HCT116 (cell line): ENCODE results near the gene MAP3K7CL. TPM values are rescaled to one million over a fixed set of nuclear protein-coding genes. Genes with fewer than 3 reads are reported as not detected.

Experiments used
- ATAC-seq: fragments of 200-7000 bp; cut with Tn5 transposase; 2 replicates; pipeline ENCODE4 v1.9.1; 2020; ENCODE audit warnings: mild to moderate bottlenecking, moderate library complexity
- BruUV-seq: library from RNA; stranded (reverse); fragments of 400-500 nt; replicated peaks from 2 replicates; lab custom pipeline; 2021; lab: Mats Ljungman, UMichigan
- CTCF ChIA-PET: fragments of 300-600 bp; sonication (Branson Sonifier 250); formaldehyde crosslinking; loops from one replicate; lab custom pipeline; 2021; ENCODE audit warnings: antibody characterized with exemption; lab: Charles Lee
- POLR2A ChIA-PET: fragments of 300-600, 350-600 bp; sonication (Branson Sonifier 250); formaldehyde crosslinking; loops from one replicate; lab custom pipeline; 2021; ENCODE audit warnings: antibody characterized with exemption; lab: Charles Lee
- RAD21 ChIA-PET, 2 experiments: fragments of 300-600 bp; sonication (Branson Sonifier 250); formaldehyde crosslinking; loops; one replicate each; lab custom pipeline; 2023; ENCODE audit warnings: low total read pairs in 2 of 2; ENCODE audit not compliant: uncharacterized antibody in 2 of 2, unreplicated experiment in 2 of 2, low non-redundant PET in 1 of 2; lab: Charles Lee
- DNase-seq: peaks from one replicate; pipeline ENCODE4 v3.0.0-alpha.2; 2010; ENCODE audit warnings: low read depth, low spot score
- H2AFZ ChIP-seq: fragments of 200-600 bp; shearing (Covaris generic), sonication (generic); 2 replicates; pipeline ENCODE4 v1.6.1; 2017; ENCODE audit warnings: low read depth, mixed run types, mixed read lengths, antibody characterized with exemption, low read length; ENCODE audit not compliant: poor library complexity, severe bottlenecking
- H3K27ac ChIP-seq: 2 replicates; pipeline ENCODE4 v1.5.1; 2012; ENCODE audit warnings: low read depth, low read length
- H3K27me3 ChIP-seq: fragments of 200-600 bp; sonication (generic); 2 replicates; pipeline ENCODE4 v1.6.1; 2016; ENCODE audit warnings: mixed run types, low read length, mixed read lengths; ENCODE audit not compliant: insufficient read depth
- H3K36me3 ChIP-seq, 2 experiments: fragments of 200-500 bp in 1 of 2; fragments of 200-600 bp in 1 of 2; sonication (Bioruptor generic) in 1 of 2; sonication (generic) in 1 of 2; 2 replicates each; pipeline versions ENCODE4 v1.5.1 to v1.6.1; 2014 to 2016; ENCODE audit warnings: low read length in 2 of 2, inconsistent platforms in 1 of 2, mixed read lengths in 1 of 2, mixed run types in 1 of 2; ENCODE audit not compliant: insufficient read depth in 2 of 2, control insufficient read depth in 1 of 2
- H3K4me1 ChIP-seq, 2 experiments: fragments of 200-600 bp in 1 of 2; sonication (generic) in 1 of 2; 2 replicates each; pipeline versions ENCODE4 v1.5.1 to v1.6.1; 2012 to 2017; ENCODE audit warnings: low read length in 2 of 2, inconsistent platforms in 1 of 2, mild to moderate bottlenecking in 1 of 2, mixed read lengths in 1 of 2, mixed run types in 1 of 2, moderate library complexity in 1 of 2; ENCODE audit not compliant: insufficient read depth in 2 of 2, control insufficient read depth in 1 of 2
- H3K4me2 ChIP-seq: fragments of 200-600 bp; sonication (generic); 2 replicates; pipeline ENCODE4 v1.6.1; 2017; ENCODE audit warnings: mixed run types, low read length, mixed read lengths
- H3K4me3 ChIP-seq, 2 experiments: fragments of 200-600 bp in 1 of 2; sonication (generic) in 1 of 2; replicated peaks in 1 of 2; 2 replicates each; pipeline ENCODE4 v1.5.1; 2011 to 2016; ENCODE audit warnings: low read length in 2 of 2, control low read depth in 1 of 2, low read depth in 1 of 2, mild to moderate bottlenecking in 1 of 2, mixed read lengths in 1 of 2, mixed run types in 1 of 2
- H3K79me2 ChIP-seq: fragments of 200-600 bp; sonication (generic); 2 replicates; pipeline ENCODE4 v1.6.1; 2017; ENCODE audit warnings: mild to moderate bottlenecking, mixed run types, low read length, moderate library complexity, mixed read lengths; ENCODE audit not compliant: insufficient read depth
- H3K9ac ChIP-seq: fragments of 200-600 bp; sonication (generic); 2 replicates; pipeline ENCODE4 v1.6.1; 2016; ENCODE audit warnings: low read length, mixed read lengths
- H3K9me2 ChIP-seq: fragments of 200-600 bp; sonication (generic), shearing (Covaris generic); 2 replicates; pipeline ENCODE4 v1.6.1; 2017; ENCODE audit warnings: mixed run types, mild to moderate bottlenecking, moderate library complexity; ENCODE audit not compliant: insufficient read depth
- H3K9me3 ChIP-seq, 2 experiments: fragments of 200-500 bp in 1 of 2; fragments of 200-600 bp in 1 of 2; sonication (Bioruptor generic) in 1 of 2; sonication (generic) in 1 of 2; 2 replicates each; pipeline ENCODE4 v1.6.1; 2014 to 2017; ENCODE audit warnings: low read length in 2 of 2, mixed read lengths in 2 of 2, inconsistent platforms in 1 of 2, low read depth in 1 of 2, mild to moderate bottlenecking in 1 of 2, mixed run types in 1 of 2, moderate library complexity in 1 of 2; ENCODE audit not compliant: control insufficient read depth in 1 of 2, insufficient read depth in 1 of 2
- H4K20me1 ChIP-seq: fragments of 200-600 bp; sonication (generic), shearing (Covaris generic); 2 replicates; pipeline ENCODE4 v1.6.1; 2017; ENCODE audit warnings: mixed run types, mild to moderate bottlenecking, moderate library complexity; ENCODE audit not compliant: insufficient read depth
- ATF3 ChIP-seq: IDR thresholded peaks from 2 replicates; pipeline ENCODE4 v1.6.1; 2012
- CBX3 ChIP-seq: IDR thresholded peaks from 2 replicates; pipeline ENCODE4 v1.6.1; 2012; ENCODE audit warnings: low read depth
- CEBPB ChIP-seq: IDR thresholded peaks from 2 replicates; pipeline ENCODE4 v1.6.1; 2012; ENCODE audit warnings: low read depth
- CTCF ChIP-seq, 3 experiments: fragments of 200-600 bp in 1 of 3; sonication (generic) in 1 of 3; IDR thresholded peaks in 2 of 3; conservative IDR thresholded peaks in 1 of 3; 2 replicates each; pipeline ENCODE4 v1.5.1; 2012 to 2017; ENCODE audit warnings: low read depth in 2 of 3, low read length in 2 of 3, antibody characterized with exemption in 1 of 3, borderline replicate concordance in 1 of 3, control low read depth in 1 of 3, mild to moderate bottlenecking in 1 of 3, mixed read lengths in 1 of 3, mixed run types in 1 of 3, moderate library complexity in 1 of 3; ENCODE audit not compliant: insufficient read depth in 1 of 3
- EGR1 ChIP-seq: IDR thresholded peaks from 2 replicates; pipeline ENCODE4 v1.6.1; 2012; ENCODE audit warnings: low read depth
- EZH2 ChIP-seq: fragments of 200-600 bp; sonication (generic); IDR thresholded peaks from 2 replicates; pipeline ENCODE4 v1.6.1; 2017; ENCODE audit warnings: antibody characterized with exemption, mixed run types
- EZH2phosphoT487 ChIP-seq: fragments of 200-600 bp; IDR thresholded peaks from 2 replicates; pipeline ENCODE4 v1.6.1; 2018; ENCODE audit warnings: antibody characterized with exemption, borderline replicate concordance
- JUND ChIP-seq: IDR thresholded peaks from 2 replicates; pipeline ENCODE4 v1.6.1; 2012
- MAX ChIP-seq: IDR thresholded peaks from 2 replicates; pipeline ENCODE4 v1.6.1; 2012
- POLR2AphosphoS5 ChIP-seq: IDR thresholded peaks from 2 replicates; pipeline ENCODE4 v1.6.1; 2011; ENCODE audit warnings: mild to moderate bottlenecking, low read depth, low read length, moderate library complexity
- RAD21 ChIP-seq: IDR thresholded peaks from 2 replicates; pipeline ENCODE4 v1.6.1; 2012; ENCODE audit warnings: low read depth, mild to moderate bottlenecking
- REST ChIP-seq: IDR thresholded peaks from 2 replicates; pipeline ENCODE4 v1.6.1; 2012; ENCODE audit warnings: low read depth
- SIN3A ChIP-seq: IDR thresholded peaks from 2 replicates; pipeline ENCODE4 v1.6.1; 2012; ENCODE audit warnings: low read depth
- SP1 ChIP-seq: IDR thresholded peaks from 2 replicates; pipeline ENCODE4 v1.6.1; 2012; ENCODE audit warnings: low read depth
- SRF ChIP-seq: IDR thresholded peaks from 2 replicates; pipeline ENCODE4 v1.6.1; 2012; ENCODE audit warnings: low read depth
- TCF7L2 ChIP-seq: IDR thresholded peaks from 2 replicates; pipeline ENCODE4 v1.7.0; 2011; ENCODE audit warnings: borderline replicate concordance, inconsistent platforms; ENCODE audit not compliant: insufficient read depth, insufficient read length; ENCODE audit errors: extremely low read depth
- YY1 ChIP-seq: IDR thresholded peaks from 2 replicates; pipeline ENCODE4 v1.6.1; 2011; ENCODE audit warnings: low read length, low read depth, moderate library complexity, mild to moderate bottlenecking; ENCODE audit not compliant: insufficient replicate concordance; ENCODE audit errors: extremely low read depth
- intact Hi-C: fragments of 100-400 bp; cut with micrococcal nuclease; formaldehyde crosslinking; loops from 2 replicates; pipeline ENCODE4 v1.10.0; 2022
- total RNA-seq: library from RNA; stranded (reverse); gene quantifications from one replicate; pipeline ENCODE4 v1.2.1, GENCODE V29; 2021; ENCODE audit not compliant: unreplicated experiment

MAP3K7CL gene
- total RNA-seq, 1 experiment from 2014 or later: 0.57 TPM

- H3K36me3 ChIP-seq: no peaks in the 10 kb centered on the region
- no peaks in the 10 kb centered on the region for H3K4me1 ChIP-seq
- H3K9ac ChIP-seq: no peak overlapping the region
- H2AFZ ChIP-seq: no peak overlapping the region
- H3K79me2 ChIP-seq: no peaks in the 10 kb centered on the region
- H3K9me3 ChIP-seq: no peaks in the 10 kb centered on the region
- no peaks in the 10 kb centered on the region for H3K27me3 ChIP-seq
- H3K4me3 ChIP-seq: no peak overlapping the region
- no peak overlapping the region for H3K4me2 ChIP-seq
- RAD21 ChIA-PET: no interaction called here
- H3K9me2 ChIP-seq: no peaks in the 10 kb centered on the region
- CTCF ChIA-PET: interaction anchor here (1.4 kb wide), 1 partner anchor 9 kb away, joined by 4 read pairs; no protein-coding TSS in a partner anchor
- no peaks in the 10 kb centered on the region for H4K20me1 ChIP-seq
- TF ChIP-seq SRF (no peak), RAD21 (no peak), TCF7L2 (no peak), SP1 (no peak), YY1 (no peak), SIN3A (no peak), MAX (no peak), REST (no peak), EZH2phosphoT487 (no peak), CTCF (IDR thresholded peaks at IDR 0.05 in 2 of 3, conservative IDR thresholded peaks at IDR 0.05 in 1 of 3; ENCODE audit: borderline replicate concordance in 1 of 3, insufficient read depth in 1 of 3, low read depth in 2 of 3, low read length in 2 of 3) (no peak), ATF3 (no peak), CBX3 (no peak), CEBPB (no peak), JUND (no peak), EZH2 (no peak), EGR1 (no peak), POLR2AphosphoS5 (no peak)
- TF ChIP-seq, all 23 proteins: peak for 0
- BruUV-seq: no TSS peak
- intact Hi-C loops: no loop called here
- POLR2A ChIA-PET: no interaction called here
- no peak for DNase-seq
- H3K27ac ChIP-seq: no peak overlapping the region
- no peak for ATAC-seq
These were observed 25.5 kb downstream of the MAP3K7CL start for GRCh38 chr21:29155933-29156260.
